ENCODE results near the gene NDE1.

DNA sequence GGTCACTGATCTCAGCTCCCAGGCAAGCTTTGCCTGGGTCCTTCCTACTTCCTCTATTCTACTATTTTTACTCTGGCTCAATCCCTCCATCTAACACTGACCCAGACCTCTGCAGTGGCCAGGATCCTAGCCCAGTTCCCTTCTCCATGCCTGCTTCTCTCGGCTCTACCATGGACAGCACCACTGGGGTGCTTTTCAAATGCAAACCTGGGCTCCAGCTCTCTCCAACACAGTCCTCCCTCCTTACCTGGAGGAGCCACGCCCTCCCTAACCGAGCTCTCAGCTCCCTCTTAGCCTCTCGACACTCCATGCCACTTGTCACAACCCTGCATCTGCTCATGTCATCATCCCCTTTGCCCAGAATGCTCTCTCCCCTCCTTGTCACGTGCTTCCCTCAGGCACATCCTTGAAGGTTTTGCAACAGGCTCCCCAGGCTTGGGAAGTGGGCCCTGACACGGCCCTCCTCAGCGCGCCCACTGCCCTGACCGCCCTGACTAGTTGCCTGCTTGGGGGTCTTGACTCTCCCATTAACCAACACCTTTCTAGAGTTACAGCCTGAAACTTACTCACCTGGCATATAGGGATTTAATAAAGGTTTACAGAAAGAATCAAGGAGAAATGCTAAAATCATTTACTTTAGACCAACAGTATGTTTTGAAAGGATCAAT, 48.7 kb upstream of the NDE1 start:
- TF ChIP-seq GATA2 (IDR thresholded peaks at IDR 0.05; ENCODE audit: low read depth, low read length), result no peak
- no peak for TF ChIP-seq GATA3 (IDR thresholded peaks at IDR 0.05; ENCODE audit: low read depth, low read length)
